ENCODE results near the gene TXLNA. TPM values are rescaled to one million over a fixed set of nuclear protein-coding genes. Genes with fewer than 3 reads are reported as not detected.
A peak's percentile ranks its signal among the peaks of the same experiment; 100 is the strongest.

The TXLNA gene
- total RNA-seq, 4 donors from 2014 or later = 16.5 to 37.3 (median 25.7) TPM

- DNase-seq = peak; percentile 95
- Histone ChIP-seq H3K27ac (peak within 1 kb of the TSS; percentile 87 to 93 (median 91)), H3K36me3 (peaks cover 0 to 12% (median 3%) of the 10 kb centered on the region in 4 donors), H3K27me3 (no peaks in the 10 kb centered on the region), H3K9me3 (no peaks in the 10 kb centered on the region), H3K4me3 (peak within 1 kb of the TSS; percentile 79 to 98 (median 90)), H3K4me1 (peaks cover 20 to 29% (median 24%) of the 10 kb centered on the region in 4 donors)
- 0% methylated on average over 45 of the region's 46 CpGs; no CpG with 5 or more reads in 1 of the 2 donors for WGBS, 2 donors (ENCODE audit: low coverage in 1 of 2)
- in situ Hi-C loops (cut with MboI; ENCODE audit: low pct_ligation_motif_present in 1 of 4, low pct_unique_long_range_greater_than_20kb in 1 of 4, low sequenced_read_pairs in 3 of 4) (loop anchor here in 1 of 4 donors (25.0 kb wide), 1 partner anchor 165 kb away; the partner anchor contains the start of gene BSDC1), intact Hi-C loops (cut with DNase I; ENCODE audit: low total_unique reads) (no loop called here)
- TF ChIP-seq POLR2A (IDR thresholded peaks at IDR 0.05) (peak; percentile 71), POLR2AphosphoS5 (IDR thresholded peaks at IDR 0.05) (peak; percentile 81 to 90 (median 85)), EP300 (IDR thresholded peaks at IDR 0.05; ENCODE audit: low read depth) (no peak), CTCF (IDR thresholded peaks at IDR 0.05) (no peak)
Observed at GRCh38 chr1:32221980-32222755, 42.7 kb downstream of the TXLNA start, which contains the start of the genes EIF3I and TMEM234. Gene EIF3I (plus strand): TSS chr1:32222407. CDS start chr1:32222442, 35 bp downstream. Gene TMEM234 (minus strand): TSS chr1:32222353. CDS start chr1:32222322, 31 bp downstream.

GRCh38 chr1:32223683-32224082 lies 44.2 kb downstream of the TXLNA start:
- TF ChIP-seq EP300 (IDR thresholded peaks at IDR 0.05; ENCODE audit: low read depth) (no peak), POLR2AphosphoS5 (IDR thresholded peaks at IDR 0.05) (no peak)
- Histone ChIP-seq H3K27ac (peak overlapping the region in 3 of 4 donors; percentile 91 to 93 (median 91)), H3K27me3 (no peaks in the 10 kb centered on the region), H3K4me1 (peaks cover 20 to 29% (median 24%) of the 10 kb centered on the region in 4 donors), H3K9me3 (no peaks in the 10 kb centered on the region), H3K36me3 (peaks cover 0 to 23% (median 9%) of the 10 kb centered on the region in 4 donors), H3K4me3 (no peak overlapping the region)
- DNase-seq = no peak
- in situ Hi-C loops (cut with MboI; ENCODE audit: low pct_ligation_motif_present in 1 of 4, low pct_unique_long_range_greater_than_20kb in 1 of 4, low sequenced_read_pairs in 3 of 4) = loop anchor here in 1 of 4 donors (25.0 kb wide), 1 partner anchor 164 kb away; the partner anchor contains the start of gene BSDC1
- intact Hi-C loops (cut with DNase I; ENCODE audit: low total_unique reads) = no loop called here
- WGBS, 2 donors (ENCODE audit: low coverage in 1 of 2) = 78% methylated on average over 3 of the region's 3 CpGs; no CpG with 5 or more reads in 1 of the 2 donors

GRCh38 chr1:32224285-32224684 lies 44.8 kb downstream of the TXLNA start:
- Histone ChIP-seq H3K4me1 (peaks cover 20 to 29% (median 24%) of the 10 kb centered on the region in 4 donors), H3K27me3 (no peaks in the 10 kb centered on the region), H3K27ac (no peak overlapping the region), H3K36me3 (peaks cover 0 to 29% (median 12%) of the 10 kb centered on the region in 4 donors), H3K4me3 (no peak overlapping the region), H3K9me3 (no peaks in the 10 kb centered on the region)
- TF ChIP-seq POLR2AphosphoS5 (IDR thresholded peaks at IDR 0.05) (no peak), CTCF (IDR thresholded peaks at IDR 0.05) (no peak), EP300 (IDR thresholded peaks at IDR 0.05; ENCODE audit: low read depth) (no peak), POLR2A (IDR thresholded peaks at IDR 0.05) (no peak)
- DNase-seq = no peak
- WGBS, 2 donors (ENCODE audit: low coverage in 1 of 2) = 93 to 96% methylated on average over 3 to 4 of the region's 4 CpGs
- intact Hi-C loops (cut with DNase I; ENCODE audit: low total_unique reads) = no loop called here
- in situ Hi-C loops (cut with MboI; ENCODE audit: low pct_ligation_motif_present in 1 of 4, low pct_unique_long_range_greater_than_20kb in 1 of 4, low sequenced_read_pairs in 3 of 4) = loop anchor here in 1 of 4 donors (25.0 kb wide), 1 partner anchor 163 kb away; the partner anchor contains the start of gene BSDC1

- whole genome bisulfite sequencing, 2 donors (ENCODE audit: low coverage in 1 of 2) = 80 to 86% methylated on average over 2 to 3 of the region's 3 CpGs
- Histone ChIP-seq H3K27ac (no peak overlapping the region), H3K36me3 (peaks cover 0 to 58% (median 27%) of the 10 kb centered on the region in 4 donors), H3K27me3 (no peaks in the 10 kb centered on the region), H3K4me1 (peaks cover 2 to 5% (median 3%) of the 10 kb centered on the region in 4 donors), H3K4me3 (no peak overlapping the region), H3K9me3 (no peaks in the 10 kb centered on the region)
- DNase-seq = no peak
- no peak for TF ChIP-seq CTCF (IDR thresholded peaks at IDR 0.05)
- no peak for TF ChIP-seq POLR2A (IDR thresholded peaks at IDR 0.05)
- no peak for TF ChIP-seq EP300 (IDR thresholded peaks at IDR 0.05; ENCODE audit: low read depth)
- no peak for TF ChIP-seq POLR2AphosphoS5 (IDR thresholded peaks at IDR 0.05)
- intact Hi-C loops (cut with DNase I; ENCODE audit: low total_unique reads) = no loop called here
- in situ Hi-C loops (cut with MboI; ENCODE audit: low pct_ligation_motif_present in 1 of 4, low pct_unique_long_range_greater_than_20kb in 1 of 4, low sequenced_read_pairs in 3 of 4) = no loop called here
Observed at GRCh38 chr1:32228771-32229170, 49.3 kb downstream of the TXLNA start.
